A549 (cell line): ENCODE results near the gene ADARB2.
"Not testable (repeated sequence)": the region's sequence is repeated elsewhere in the genome, so short reads cannot be mapped to it uniquely, and the experiment has no call there.

Experiments
- BHLHE40 ChIP-seq: IDR thresholded peaks from 2 replicates; pipeline ENCODE4 v1.6.1; 2012; ENCODE audit warnings: low read depth, low read length, inconsistent platforms
- CTCF ChIP-seq: fragments of >200 bp; sonication (Bioruptor Twin); formaldehyde crosslinking; IDR thresholded peaks from 3 replicates; pipeline ENCODE4 v1.5.1; 2016
- HDAC2 ChIP-seq: fragments of 200-600 bp; sonication (generic); IDR thresholded peaks from 2 replicates; pipeline ENCODE4 v1.6.1; 2016
- MAZ ChIP-seq: fragments of 150-350 bp; IDR thresholded peaks from 2 replicates; pipeline ENCODE4 v1.6.1; 2014; ENCODE audit warnings: antibody characterized with exemption, low read depth, low read length, borderline replicate concordance
- RFX5 ChIP-seq: fragments of 450-650 bp; IDR thresholded peaks from 2 replicates; pipeline ENCODE4 v1.7.1; 2014; ENCODE audit warnings: antibody characterized with exemption, mild to moderate bottlenecking, moderate library complexity
- RNF2 ChIP-seq: fragments of 200-600 bp; sonication (generic); IDR thresholded peaks from 2 replicates; pipeline ENCODE4 v1.6.1; 2016; ENCODE audit warnings: low read depth, mild to moderate bottlenecking, antibody characterized with exemption, moderate library complexity, borderline replicate concordance

GRCh38 chr10:1537449-1537848 is 199.9 kb downstream of the ADARB2 start:
- TF ChIP-seq RFX5, RNF2, BHLHE40, MAZ, CTCF, HDAC2: not testable (repeated sequence)
